HG02870 (cell line): ENCODE data around the gene NDUFB6.
"Not testable (repeated sequence)": the region's sequence is repeated elsewhere in the genome, so short reads cannot be mapped to it uniquely, and the experiment has no call there.

ENCODE experiments used
- ATAC-seq: cut with Tn5 transposase; IDR thresholded peaks from one replicate; pipeline ENCODE4 v1.9.1; 2021; ENCODE audit warnings: mild to moderate bottlenecking, moderate library complexity; ENCODE audit not compliant: unreplicated experiment

NDUFB6 gene

DNA sequence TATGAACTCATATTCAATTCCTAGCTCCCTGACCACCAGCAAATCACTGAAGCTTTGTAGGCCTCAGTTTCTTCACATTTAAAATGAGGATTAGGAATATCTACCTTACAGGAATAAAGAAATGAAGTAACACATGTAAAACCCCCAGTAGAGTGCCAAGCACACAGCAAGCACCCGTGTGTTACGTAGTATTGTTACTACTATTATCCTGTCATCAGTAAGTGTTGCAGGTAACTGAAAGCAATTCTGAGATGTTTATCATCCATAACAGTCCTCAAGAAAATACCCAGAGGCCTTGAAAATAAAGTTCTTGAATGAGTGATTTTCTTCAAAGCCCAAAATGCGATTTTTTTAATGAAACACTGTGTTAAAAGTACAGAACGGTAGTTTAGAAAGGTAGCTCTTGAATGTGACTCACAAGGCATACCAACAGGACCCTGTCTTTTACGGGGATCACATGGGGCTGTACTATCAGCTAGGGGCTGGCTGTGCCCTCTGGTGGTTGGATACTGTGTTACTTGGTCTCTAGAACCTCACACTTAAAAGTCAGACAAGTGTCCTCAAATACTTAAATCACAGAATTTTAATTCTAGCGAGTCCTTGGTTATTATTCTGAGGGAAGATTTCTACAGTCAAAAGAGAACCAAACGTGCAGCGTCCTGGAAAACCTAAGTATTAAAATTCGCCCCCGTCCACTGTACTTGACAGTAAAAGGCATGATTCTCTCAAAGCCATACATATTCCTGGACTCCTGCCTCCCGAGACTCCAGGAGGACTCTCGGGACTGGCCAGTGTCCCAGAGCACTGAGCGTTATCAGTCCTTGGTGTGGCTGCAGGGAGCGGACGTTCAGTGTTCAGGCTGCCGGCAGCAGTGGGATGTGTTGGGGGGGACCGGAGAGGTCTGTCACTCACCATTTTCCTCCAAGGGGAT, 725 bp downstream of the NDUFB6 start:
- peak; percentile 86 for ATAC-seq

DNA sequence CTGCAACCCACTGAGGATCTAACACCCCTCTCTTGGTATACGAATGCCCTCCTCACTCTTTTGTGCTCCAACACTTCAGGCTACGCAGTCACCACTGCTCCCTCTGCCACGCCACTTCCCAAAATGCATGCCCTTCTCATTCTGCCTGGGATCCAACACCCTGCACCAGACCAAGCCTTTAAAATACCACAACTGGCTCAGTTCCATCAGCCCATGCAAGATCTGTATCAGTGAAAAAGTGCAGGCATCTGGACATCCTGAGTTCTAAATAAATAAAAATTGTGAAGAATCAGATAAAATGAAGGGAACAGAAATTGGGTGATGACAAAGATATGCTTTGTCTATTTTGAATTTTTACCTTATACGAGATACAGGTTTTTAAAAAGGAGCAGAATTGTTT, 2.7 kb downstream of the NDUFB6 start:
- no peak for ATAC-seq

DNA sequence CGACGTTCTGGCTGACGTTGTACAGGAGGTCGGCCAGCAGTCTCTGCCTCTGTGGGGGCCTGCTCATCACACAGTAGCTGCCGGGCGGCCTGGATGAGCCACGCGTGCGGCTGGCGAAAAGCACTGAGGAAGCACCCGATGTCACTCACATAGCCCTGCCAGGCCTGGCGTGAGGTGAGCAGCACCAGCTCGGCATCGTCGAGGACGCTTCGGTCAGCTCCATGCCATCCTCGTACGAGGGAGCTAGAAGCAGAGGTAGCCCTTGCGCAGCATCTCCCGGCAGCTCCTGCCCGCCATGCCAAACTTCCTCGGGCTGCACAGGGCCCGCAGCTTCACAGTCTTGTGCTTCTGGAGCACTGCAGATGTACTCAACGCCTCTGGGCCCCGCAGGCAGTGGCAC, 6.2 kb downstream of the NDUFB6 start:
- no peak for ATAC-seq

DNA sequence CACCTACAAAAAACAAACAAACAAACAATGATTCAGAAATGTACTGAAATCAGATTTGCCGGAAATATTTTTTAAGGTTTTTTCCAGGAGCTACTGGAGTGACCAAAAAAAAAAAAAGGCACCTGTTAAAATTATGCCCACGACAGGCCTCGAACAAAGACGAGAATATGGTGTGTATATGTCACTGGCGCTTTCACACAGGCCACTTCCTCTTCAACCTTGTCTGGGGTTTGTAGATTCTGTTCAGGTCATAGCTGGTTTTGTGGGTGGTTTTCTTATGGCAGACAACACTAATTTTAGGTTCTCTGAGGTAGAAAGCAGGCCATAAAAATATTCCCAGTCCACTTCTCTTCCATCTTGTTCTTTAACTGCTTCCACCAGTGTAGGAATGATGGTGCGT, 7.0 kb downstream of the NDUFB6 start:
- peak; percentile 50 for ATAC-seq

DNA sequence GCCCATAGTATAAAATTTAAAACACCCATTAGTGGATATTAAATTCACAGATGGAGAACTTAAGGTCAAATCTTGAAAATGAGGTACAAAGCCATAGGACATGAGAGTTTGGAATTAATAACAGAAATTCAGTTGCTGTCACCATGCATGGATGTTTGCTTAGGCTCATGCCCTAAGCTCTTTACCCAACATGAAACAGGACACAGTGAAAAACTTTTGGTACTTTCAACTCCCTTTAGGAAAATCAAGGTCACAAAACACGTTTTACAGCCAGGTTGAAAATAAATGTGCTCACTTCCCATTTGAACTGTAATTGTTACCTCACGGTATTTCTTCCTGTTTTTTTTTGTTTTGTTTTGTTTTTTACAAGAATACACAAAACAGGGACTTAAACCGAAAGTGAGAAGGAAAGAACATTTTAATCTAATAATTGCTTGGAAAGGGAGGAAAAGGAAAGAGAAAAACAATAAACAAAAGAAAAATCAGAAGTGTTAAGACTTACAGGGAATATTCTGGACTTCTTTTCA, 14.5 kb downstream of the NDUFB6 start:
- no peak for ATAC-seq

DNA sequence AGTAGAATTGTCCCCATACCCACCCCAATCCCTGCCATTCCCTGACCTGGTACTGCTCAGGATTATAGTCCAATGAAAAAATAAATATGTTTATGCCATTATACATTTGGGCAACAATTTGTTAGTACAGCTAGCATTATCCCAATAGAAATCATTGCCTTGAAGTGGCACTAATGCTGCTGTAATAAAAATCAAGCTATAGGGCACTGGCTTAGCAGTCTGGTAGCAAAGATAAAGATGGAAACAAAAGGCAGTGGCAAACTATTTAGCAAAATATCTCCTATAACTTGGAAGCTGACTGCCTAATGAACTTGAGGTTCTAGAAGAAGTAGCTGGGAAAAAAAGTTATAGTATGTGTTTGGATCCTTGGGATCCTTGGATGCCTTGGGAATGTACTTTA, 18.4 kb downstream of the NDUFB6 start:
- ATAC-seq, result no peak

DNA sequence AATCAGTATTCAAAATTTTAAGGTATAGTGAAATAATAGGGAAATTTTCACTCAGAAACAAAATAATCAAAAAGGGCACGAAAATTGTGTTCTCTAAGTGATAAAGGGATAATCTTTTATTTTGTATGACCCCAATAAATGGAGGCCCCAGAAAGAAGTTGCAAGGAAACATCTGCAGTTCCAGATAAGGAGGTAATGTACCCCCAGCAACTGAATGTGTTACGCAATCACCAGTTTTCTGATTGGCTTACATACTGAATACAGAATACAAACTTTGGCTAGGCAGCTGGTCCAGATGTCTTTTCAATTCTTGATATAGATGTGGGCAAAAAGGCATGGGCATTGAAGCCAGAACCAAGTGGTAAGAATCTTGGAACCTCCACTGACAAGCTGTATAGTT, 18.9 kb downstream of the NDUFB6 start:
- ATAC-seq, result no peak

DNA sequence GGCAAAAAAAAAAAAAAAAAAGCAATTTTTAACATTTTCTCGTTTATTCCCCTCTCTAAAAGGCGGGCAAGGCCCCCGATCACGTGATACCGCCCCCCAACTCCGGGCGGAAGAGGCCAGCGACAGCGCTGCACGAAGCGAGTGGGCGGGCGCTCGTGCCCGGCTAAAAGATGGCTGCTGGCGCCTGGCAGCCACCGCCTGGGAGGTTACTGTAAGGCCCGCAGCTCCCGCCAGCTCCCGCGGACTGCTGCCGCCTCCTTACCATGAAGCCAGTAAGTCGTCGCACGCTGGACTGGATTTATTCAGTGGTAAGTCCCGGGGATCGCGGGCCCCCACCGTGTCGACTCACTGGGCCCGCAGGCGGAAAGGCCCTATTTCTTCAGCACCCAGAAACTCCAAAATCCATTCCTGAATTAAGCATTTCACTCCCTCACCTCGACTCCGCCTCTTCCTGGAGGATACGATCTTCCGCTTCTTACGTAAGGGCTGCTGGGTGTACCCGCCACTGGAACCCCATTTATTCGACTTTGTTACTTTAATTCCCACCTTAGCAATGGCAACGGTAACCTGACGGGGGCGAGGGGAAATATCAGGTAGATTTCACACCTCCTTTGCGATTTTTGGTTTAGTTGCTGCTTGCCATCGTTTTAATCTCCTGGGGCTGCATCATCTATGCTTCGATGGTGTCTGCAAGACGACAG, 20.6 kb downstream of the NDUFB6 start, which contains the start of the genes SMIM27 and TOPORS:
Gene SMIM27 (plus strand): TSS at position 156 of the 701 bp plus-strand sequence. CDS start 108 bp downstream, at position 264.
Gene TOPORS (minus strand): TSS at position 415 of the 701 bp plus-strand sequence. CDS start 150 bp downstream, at position 265.
- ATAC-seq, result peak; percentile 54

DNA sequence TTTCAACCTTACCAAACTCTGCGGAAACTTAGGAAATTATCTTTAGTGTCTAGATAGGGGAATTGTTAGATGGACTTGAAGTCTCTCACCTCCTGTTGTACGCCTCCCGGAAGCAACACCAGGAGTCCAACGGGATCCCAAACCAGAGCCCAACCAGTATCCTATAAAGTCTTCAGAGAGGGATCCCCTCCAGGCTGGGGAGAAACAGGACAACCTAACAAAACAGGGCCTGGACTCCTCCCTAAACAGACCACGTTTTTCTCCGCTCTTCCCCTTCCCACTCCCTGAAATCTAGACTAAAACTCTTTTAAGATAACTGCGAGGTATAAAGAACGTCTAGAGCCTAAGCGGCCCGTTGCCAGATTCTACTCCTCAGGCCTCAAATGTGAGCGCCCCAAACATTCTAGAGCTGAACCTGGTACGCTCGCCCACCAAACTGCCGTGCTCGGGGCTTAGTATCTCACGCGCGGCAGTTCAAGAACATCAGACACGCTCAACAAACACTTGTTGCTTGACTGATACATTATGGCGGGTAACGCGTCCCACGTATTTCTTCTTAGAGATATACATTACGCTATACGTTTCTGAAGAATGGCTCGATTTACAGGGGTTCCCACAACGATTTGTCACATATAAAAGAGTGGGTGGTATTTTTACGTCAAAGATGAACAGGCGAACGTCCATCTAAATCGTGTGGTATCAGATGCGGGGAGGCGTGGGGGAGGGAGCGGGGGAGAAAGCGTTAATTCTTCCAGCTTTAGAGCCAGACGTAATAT, 21.5 kb downstream of the NDUFB6 start:
- ATAC-seq, result peak; percentile 2

DNA sequence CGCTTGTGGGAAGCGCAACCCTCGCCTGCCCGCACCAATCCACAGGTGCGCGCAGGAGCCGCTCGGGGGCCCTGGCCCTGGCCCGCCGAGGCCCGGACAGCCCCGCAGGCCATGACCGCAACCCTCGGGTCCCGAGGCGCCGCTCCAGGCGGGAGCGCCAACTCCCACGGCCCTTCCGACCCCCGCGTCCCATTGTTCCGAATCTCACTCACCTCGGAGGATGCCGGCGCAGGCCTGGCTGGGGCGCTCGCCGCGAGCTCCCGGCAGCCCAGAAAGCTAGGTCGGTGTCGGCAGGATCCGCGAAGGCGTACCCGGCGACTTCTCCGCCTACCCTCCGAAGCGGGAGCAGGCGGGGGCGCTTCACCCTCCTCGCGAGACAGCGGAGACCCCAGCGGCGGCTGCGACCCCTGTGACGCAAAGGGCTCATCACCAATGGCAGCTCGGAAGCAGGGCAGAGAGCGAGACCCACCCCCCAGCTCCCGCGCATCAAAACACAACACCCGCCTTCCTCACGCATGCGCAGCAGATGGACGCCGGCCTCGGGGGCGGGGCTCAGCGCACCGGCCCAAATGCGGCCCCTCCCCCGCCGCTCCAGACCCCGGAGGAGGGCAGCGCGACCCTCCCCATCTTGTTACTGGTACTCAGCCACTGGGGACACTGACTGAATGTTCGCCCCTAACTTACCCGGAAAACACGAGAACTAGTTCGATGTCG, 22.2 kb downstream of the NDUFB6 start:
- peak; percentile 66 for ATAC-seq

DNA sequence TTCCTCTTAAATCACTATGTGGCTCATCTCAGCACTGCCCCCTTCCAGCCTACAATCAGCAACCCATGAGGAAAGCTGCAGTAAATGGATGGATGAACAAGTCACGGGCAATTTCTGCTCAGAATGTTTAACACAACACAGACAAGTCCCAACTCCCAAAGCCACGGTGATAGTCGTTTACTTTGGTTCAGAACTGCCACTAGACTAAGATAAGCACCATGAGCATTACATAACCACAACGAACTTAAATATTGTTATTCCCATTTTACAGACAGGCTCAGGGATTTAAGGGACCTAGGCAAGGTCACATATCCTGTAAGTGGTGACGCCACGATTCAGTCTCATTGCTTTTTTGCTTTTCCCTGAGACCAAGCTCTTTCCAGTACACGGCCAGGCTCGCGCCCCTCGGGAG, 22.8 kb downstream of the NDUFB6 start:
- ATAC-seq, result no peak

DNA sequence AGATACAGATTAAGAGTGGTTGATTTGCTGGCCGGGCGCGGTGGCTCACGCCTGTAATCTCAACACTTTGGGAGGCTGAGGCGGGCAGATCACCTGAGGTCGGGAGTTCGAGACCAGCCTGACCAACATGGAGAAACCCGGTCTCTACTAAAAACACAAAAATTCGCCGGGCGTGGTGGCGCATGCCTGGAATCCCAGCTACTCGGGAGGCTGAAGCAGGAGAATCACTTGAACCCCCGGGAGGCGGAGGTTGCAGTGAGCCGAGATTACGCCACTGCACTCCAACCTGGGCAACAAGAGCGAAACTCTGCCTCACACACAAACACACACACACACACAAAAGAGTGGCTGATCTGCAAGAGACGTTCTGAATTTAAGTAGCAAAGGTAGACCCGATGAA, 24.7 kb downstream of the NDUFB6 start:
- ATAC-seq, result not testable (repeated sequence)

DNA sequence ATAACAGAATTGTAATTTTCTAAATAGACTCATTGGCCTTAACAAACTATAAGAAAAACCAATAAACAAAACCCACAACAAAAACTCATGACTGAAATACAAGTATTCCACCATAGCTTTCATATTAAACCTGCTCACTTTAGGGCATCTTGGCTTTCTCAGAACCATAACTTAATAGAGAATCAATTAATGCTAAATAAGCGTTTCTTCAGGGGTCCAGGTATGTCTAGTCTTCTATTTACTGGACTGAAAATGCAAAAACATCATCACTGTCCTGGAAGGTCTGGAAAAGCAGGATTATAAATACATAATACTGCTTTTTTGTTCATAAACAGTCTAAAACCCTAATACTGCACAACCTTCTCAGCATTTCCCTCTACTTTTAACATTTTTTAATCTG, 27.1 kb downstream of the NDUFB6 start:
- ATAC-seq, result no peak

DNA sequence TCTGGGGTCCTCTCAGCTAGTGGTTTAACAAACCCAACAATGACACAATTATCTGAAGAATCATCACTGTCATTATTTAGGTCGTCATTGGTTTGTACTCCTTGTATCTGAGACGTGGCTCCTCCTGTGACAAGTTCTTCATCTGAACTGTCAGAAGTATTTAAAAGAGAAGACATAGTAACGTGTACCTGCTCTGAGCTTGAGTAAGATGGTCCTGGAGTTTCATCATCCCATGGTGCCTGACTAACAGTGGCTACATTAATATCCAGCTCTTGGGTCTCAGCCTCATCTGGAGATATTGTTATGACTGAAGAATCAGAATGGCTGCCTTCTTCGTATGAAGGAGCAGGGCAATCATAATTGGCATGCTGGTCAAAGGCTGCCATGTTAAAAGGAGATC, 29.9 kb downstream of the NDUFB6 start:
- ATAC-seq, result no peak

DNA sequence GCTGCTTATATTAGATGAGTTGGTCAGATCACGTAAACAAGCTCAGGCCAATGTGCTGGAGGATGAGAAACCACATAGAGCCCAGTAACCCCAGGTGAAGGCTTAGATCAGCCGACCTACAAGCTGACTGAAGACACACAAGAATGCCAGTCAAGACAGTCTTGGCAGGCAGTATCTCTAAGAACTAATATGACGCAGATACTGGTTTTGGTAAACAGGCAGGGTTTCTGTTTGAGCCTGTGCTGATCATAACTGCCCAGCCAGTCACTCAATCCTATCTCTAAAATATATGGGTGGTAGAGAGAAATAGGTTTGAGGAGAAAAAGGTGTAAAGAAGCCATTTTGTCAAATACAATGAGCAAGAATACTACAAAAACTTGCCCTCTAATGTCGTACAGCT, 39.1 kb downstream of the NDUFB6 start:
- ATAC-seq, result no peak

DNA sequence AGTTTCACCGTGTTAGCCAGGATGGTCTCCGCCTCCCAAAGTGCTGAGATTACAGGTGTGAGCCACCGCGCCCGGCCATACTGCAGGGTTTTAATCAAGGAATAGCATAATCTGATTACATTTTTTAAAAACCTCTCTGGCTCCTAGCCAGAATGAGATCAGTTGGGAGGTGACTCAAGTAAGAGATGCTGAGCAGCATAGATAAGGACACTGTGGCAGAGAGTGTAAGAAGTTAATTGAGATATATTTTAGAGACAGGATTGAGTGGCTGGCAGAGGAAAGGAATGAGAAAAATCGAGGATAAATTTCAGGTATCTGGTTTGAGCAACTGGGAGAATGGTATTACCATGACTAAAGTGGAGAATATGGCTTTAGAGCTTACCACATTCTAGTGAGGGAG, 39.6 kb downstream of the NDUFB6 start:
- no peak for ATAC-seq

DNA sequence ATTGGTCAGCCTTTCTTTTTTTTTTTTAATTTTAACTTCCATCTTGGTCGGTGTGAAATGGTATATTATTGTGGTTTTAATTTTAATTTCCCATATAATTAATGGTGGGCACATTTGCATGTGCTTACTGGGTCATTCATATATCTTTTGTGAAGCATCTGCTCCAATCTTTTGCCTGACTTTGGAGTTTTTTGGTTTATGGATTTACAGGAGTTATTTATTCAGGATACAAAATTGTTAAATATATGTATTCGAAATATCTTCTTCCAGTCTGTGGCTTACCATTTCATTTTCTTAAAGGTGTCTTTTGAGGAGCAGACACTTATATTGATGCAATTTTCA, 46.3 kb downstream of the NDUFB6 start:
- ATAC-seq, result no peak

DNA sequence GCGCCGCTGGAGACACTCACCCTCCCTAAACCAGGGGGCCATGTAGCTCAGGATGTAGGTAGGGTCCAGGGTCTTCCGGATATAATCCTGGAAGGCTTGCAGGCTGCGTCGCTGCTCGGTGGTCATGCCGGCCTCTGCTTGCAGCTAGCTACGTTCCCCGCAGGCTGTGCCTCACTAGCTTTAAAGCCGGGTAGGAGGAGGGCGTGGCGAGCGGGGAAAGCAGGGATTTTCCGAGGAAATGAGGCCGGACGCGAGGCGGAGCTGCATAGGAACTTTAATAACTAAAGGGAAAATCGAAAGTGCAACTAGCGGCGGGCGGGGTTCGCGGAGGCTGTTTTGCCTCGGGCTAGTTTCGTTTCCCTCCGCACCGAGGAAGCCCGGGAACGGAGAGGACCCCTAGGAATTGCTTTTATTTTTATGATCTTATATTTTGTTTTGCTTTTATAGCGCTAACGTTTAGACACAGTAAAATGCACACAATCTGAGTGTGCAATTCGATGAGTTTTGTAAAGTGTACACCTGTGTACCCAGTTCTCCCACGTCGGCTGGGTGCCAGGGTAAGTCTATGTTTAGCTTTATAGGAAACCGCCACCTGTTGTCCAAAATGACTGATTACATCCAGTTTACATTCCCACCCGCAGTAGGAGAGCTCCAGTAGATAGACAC, 46.8 kb downstream of the NDUFB6 start, which contains the start of gene RIGI:
Gene RIGI (minus strand): TSS at position 156 of the 666 bp plus-strand sequence. CDS start 30 bp downstream, at position 126.
- ATAC-seq, result peak; percentile 66

DNA sequence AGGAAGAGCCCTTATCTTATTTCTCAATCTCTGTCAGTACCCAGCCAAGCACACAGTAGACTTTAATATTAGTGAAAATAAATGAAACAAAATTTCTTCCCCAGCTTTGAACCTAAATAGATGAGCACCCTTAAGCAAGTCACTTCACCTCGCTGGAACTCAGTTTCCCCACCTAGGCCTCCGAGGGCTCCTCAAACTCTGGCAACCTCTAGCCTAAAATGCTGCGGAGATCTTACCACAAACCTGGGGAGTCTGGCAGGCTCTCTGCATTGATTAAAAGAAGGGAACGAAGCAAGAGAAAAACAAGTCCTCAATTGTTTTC, 47.3 kb downstream of the NDUFB6 start:
- no peak for ATAC-seq
